Effector memory CD4-positive, alpha-beta T cell (primary cell): ENCODE data around the gene HOMER1.
"Not testable (repeated sequence)": the region's sequence is repeated elsewhere in the genome, so short reads cannot be mapped to it uniquely, and the experiment has no call there.

Experiments
- DNase-seq, 3 donors: peaks; one replicate each; pipeline ENCODE4 v3.0.0-alpha.2; 2020
- H3K27ac ChIP-seq: 2 replicates; pipeline ENCODE4 v1.7.0; 2013; ENCODE audit warnings: mild to moderate bottlenecking, low read length, moderate library complexity; ENCODE audit not compliant: insufficient read depth, poor library complexity, severe bottlenecking
- H3K27me3 ChIP-seq: replicated peaks from 2 replicates; pipeline ENCODE4 v1.7.0; 2013; ENCODE audit warnings: mild to moderate bottlenecking, low read length; ENCODE audit not compliant: insufficient read depth, control insufficient read depth, poor library complexity, severe bottlenecking
- H3K36me3 ChIP-seq: 2 replicates; pipeline ENCODE4 v1.7.0; 2013; ENCODE audit warnings: mild to moderate bottlenecking, low read length, moderate library complexity; ENCODE audit not compliant: control insufficient read depth, insufficient read depth
- H3K4me1 ChIP-seq: 2 replicates; pipeline ENCODE4 v1.7.0; 2013; ENCODE audit warnings: low read length, mild to moderate bottlenecking; ENCODE audit not compliant: control insufficient read depth, insufficient read depth, poor library complexity, severe bottlenecking
- H3K4me3 ChIP-seq: 2 replicates; pipeline ENCODE4 v1.7.0; 2013; ENCODE audit warnings: low read length, low read depth, mild to moderate bottlenecking; ENCODE audit not compliant: insufficient read depth, poor library complexity, severe bottlenecking
- H3K9me3 ChIP-seq: 2 replicates; pipeline ENCODE4 v1.7.0; 2013; ENCODE audit warnings: mild to moderate bottlenecking, low read length, moderate library complexity; ENCODE audit not compliant: control insufficient read depth

HOMER1 gene

DNA sequence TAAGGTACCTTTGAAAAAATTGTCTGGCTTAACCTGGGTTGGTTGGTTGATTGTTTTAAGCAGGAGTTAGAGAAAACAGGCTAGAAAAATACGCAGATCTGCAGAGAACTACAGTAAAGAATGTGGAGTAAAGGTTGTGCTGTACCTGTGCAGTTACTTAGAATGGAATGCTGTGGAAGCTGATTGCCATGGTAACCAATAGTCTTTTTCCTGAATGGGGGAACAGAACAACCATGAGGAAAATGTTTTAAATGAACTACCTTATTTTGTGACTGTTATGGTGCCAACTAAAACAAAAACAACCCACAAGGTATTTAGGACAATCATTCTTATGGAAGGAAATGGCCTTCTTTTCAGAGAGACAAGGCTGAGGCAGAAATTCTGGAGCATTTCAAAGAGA is 4.8 kb upstream of the HOMER1 start:
- no peaks in the 10 kb centered on the region for H3K9me3 ChIP-seq
- peaks cover under 1% of the 10 kb centered on the region for H3K4me1 ChIP-seq
- no peaks in the 10 kb centered on the region for H3K27me3 ChIP-seq
- no peak for DNase-seq
- H3K36me3 ChIP-seq: no peaks in the 10 kb centered on the region
- H3K27ac ChIP-seq: no peak overlapping the region
- no peak overlapping the region for H3K4me3 ChIP-seq

- Histone ChIP-seq H3K4me3 (no peak overlapping the region), H3K36me3 (no peaks in the 10 kb centered on the region), H3K27me3 (peaks cover 3% of the 10 kb centered on the region), H3K27ac (no peak overlapping the region), H3K4me1 (peaks cover 10% of the 10 kb centered on the region), H3K9me3 (no peaks in the 10 kb centered on the region)
- no peak for DNase-seq
Observed at GRCh38 chr5:79517601-79518000, 3.7 kb upstream of the HOMER1 start.

GRCh38 chr5:79516986-79517385 is 3.1 kb upstream of the HOMER1 start:
- peaks cover 11% of the 10 kb centered on the region for H3K4me1 ChIP-seq
- no peak overlapping the region for H3K27ac ChIP-seq
- H3K36me3 ChIP-seq: no peaks in the 10 kb centered on the region
- H3K4me3 ChIP-seq: no peak overlapping the region
- H3K9me3 ChIP-seq: no peaks in the 10 kb centered on the region
- DNase-seq: no peak
- peaks cover 3% of the 10 kb centered on the region for H3K27me3 ChIP-seq

DNA sequence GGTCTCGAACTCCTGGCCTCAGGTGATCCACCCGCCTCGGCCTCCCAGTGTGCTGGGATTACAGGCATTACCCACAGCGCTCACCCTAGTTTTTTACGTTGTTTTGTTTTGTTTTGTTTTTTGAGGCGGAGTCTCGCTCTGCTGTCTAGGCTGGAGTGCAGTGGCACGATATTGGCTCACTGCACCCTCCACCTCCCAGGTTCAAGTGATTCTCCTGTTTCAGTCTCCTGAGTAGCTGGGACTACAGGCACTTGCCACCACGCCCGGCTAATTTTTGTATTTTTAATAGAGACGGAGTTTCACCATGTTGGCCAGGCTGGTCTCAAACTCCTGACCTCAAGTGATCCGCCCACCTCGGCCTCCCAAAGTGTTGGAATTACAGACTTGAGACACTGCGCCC is 2.4 kb upstream of the HOMER1 start:
- H3K27ac ChIP-seq, H3K9me3 ChIP-seq, H3K4me3 ChIP-seq, H3K36me3 ChIP-seq, H3K27me3 ChIP-seq, DNase-seq: not testable (repeated sequence)
- peaks cover 11% of the 10 kb centered on the region for H3K4me1 ChIP-seq

- Histone ChIP-seq H3K9me3 (no peaks in the 10 kb centered on the region), H3K4me1 (peaks cover 11% of the 10 kb centered on the region), H3K27ac (peak overlapping the region; percentile 78), H3K4me3 (peak overlapping the region; percentile 70), H3K27me3 (peaks cover 3% of the 10 kb centered on the region), H3K36me3 (no peaks in the 10 kb centered on the region)
- DNase-seq: peak; percentile 85 to 86 (median 85)
Observed at GRCh38 chr5:79514391-79515105, 614 bp upstream of the HOMER1 start.

GRCh38 chr5:79513308-79513703 is 628 bp downstream of the HOMER1 start:
- no peaks in the 10 kb centered on the region for H3K9me3 ChIP-seq
- H3K4me3 ChIP-seq: peak overlapping the region; percentile 70
- no peaks in the 10 kb centered on the region for H3K36me3 ChIP-seq
- H3K27ac ChIP-seq: peak overlapping the region; percentile 78
- DNase-seq: peak in 1 of 3 donors; percentile 2
- H3K4me1 ChIP-seq: peaks cover 11% of the 10 kb centered on the region
- H3K27me3 ChIP-seq: peaks cover 3% of the 10 kb centered on the region

DNA sequence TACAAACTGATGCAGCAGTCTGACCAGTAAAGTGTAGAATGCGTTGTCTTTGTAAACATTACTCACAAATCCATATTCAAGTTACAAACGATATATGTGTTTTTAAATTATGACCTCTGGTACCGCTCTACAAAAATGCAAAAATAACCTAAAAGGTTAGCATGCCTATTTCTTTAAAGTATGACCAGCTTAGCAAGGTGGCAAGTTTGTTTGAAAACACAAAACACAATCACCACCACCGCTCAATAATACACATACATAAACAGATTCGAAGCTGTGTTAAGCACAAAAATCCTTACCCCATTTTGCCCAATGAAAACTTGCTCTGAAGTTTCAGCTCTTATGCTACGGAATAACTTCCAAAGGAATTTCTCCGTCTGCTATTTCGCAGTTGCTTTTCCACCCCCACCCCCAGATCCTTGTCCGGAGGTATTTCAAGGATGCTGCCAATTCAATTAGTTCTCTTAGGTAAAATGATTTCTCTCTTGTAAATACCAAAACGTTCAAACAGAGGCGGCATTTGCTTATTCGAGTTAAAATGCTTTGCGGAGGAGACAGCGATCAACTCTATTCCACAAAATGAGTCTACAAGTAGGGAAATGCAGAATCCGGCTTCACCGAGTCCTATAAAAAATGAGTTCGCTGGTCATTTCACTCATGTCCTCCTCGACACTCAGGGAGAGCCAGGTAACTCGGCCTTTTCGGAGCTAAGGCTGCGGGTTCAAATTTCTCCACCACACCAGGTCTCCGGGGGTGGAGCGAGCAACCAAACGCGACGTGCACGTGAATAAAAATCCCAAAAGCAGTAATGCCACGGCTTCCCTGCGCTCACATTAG is 1.2 kb downstream of the HOMER1 start:
- Histone ChIP-seq H3K4me3 (peak overlapping the region; percentile 70), H3K4me1 (peaks cover 11% of the 10 kb centered on the region), H3K9me3 (no peaks in the 10 kb centered on the region), H3K27ac (no peak overlapping the region), H3K36me3 (no peaks in the 10 kb centered on the region), H3K27me3 (peaks cover 3% of the 10 kb centered on the region)
- DNase-seq: no peak

DNA sequence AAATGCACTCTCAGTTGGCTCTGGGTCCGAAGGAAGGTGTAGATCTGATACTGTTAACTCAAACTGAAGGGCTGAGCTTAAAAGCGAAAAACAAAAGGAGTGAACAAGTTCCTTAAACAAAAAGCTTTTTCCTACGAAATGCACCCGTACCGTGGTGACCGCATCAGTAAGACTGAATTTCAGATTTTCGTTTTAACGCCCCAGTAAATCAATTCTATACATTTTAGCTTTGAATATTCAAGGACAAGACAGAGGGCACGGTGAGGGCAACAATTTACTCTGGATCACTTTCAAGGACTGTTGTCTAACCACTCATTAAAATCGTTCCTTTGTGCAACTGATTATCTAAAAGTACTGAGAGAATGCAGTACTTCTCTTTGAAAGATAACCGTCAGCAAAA is 1.9 kb downstream of the HOMER1 start:
- H3K9me3 ChIP-seq: no peaks in the 10 kb centered on the region
- DNase-seq: no peak
- peaks cover 11% of the 10 kb centered on the region for H3K4me1 ChIP-seq
- H3K4me3 ChIP-seq: no peak overlapping the region
- H3K36me3 ChIP-seq: no peaks in the 10 kb centered on the region
- no peak overlapping the region for H3K27ac ChIP-seq
- H3K27me3 ChIP-seq: peaks cover 3% of the 10 kb centered on the region

- no peaks in the 10 kb centered on the region for H3K9me3 ChIP-seq
- no peak overlapping the region for H3K4me3 ChIP-seq
- no peaks in the 10 kb centered on the region for H3K36me3 ChIP-seq
- no peak overlapping the region for H3K27ac ChIP-seq
- H3K27me3 ChIP-seq: peaks cover 3% of the 10 kb centered on the region
- DNase-seq: no peak
- peaks cover 11% of the 10 kb centered on the region for H3K4me1 ChIP-seq
Observed at GRCh38 chr5:79510638-79511037, 3.3 kb downstream of the HOMER1 start.

DNA sequence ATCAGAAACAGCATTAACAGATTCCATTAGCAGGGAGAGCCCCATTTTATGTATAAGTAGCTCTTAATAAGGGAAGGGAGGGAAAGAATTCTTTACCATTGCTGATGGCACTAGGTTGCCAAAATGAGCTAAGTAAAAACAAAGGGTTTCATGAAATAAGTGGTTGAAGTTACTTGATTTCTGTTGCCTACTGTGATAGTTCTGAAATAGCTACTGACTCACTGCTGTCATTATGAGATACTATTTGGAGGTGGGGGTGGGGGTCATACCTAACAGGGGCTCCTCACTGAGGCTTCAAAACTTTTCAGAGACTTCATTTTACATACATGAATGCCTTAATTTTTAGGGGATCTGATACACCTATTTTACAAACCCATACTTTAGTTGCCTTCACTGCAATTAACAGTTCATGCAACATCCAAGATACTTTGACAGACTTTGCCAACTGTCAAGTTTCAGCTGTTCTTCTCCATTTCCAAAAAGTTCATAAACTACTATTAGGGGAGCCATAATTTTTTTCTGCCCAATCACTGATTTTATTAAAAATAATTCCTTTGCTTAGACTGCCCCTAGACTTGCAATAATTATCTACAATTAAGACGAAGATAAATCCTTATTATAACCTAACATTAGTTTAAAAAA is 4.6 kb downstream of the HOMER1 start:
- Histone ChIP-seq H3K4me3 (no peak overlapping the region), H3K4me1 (peaks cover 11% of the 10 kb centered on the region), H3K36me3 (no peaks in the 10 kb centered on the region), H3K27ac (no peak overlapping the region), H3K27me3 (peaks cover 3% of the 10 kb centered on the region), H3K9me3 (no peaks in the 10 kb centered on the region)
- no peak for DNase-seq
